ENCODE measurements around the gene DHDH.
"Not testable (repeated sequence)": the region's sequence is repeated elsewhere in the genome, so short reads cannot be mapped to it uniquely, and the experiment has no call there.

DHDH gene

GRCh38 chr19:48933382-48933932 lies at the start of gene DHDH:
DHDH (plus strand) TSS chr19:48933699; CDS start chr19:48933722, 23 bp downstream.
- peak; percentile 69 for DNase-seq

GRCh38 chr19:48883726-48884125 lies 49.8 kb upstream of the DHDH start:
- DNase-seq = no peak

GRCh38 chr19:48887861-48888612 lies 45.5 kb upstream of the DHDH start:
- DNase-seq = no peak

- DNase-seq = not testable (repeated sequence)
These were observed 44.0 kb upstream of the DHDH start for GRCh38 chr19:48889496-48889895.

GRCh38 chr19:48890551-48890950 lies 42.9 kb upstream of the DHDH start:
- DNase-seq = no peak

- no peak for DNase-seq
These were observed 38.3 kb upstream of the DHDH start for GRCh38 chr19:48895226-48895625.

- DNase-seq = no peak
These were observed 37.2 kb upstream of the DHDH start for GRCh38 chr19:48896191-48896720.

GRCh38 chr19:48897181-48897580 lies 36.3 kb upstream of the DHDH start:
- DNase-seq = no peak

- not testable (repeated sequence) for DNase-seq
These were observed 34.1 kb upstream of the DHDH start for GRCh38 chr19:48899386-48899749.

GRCh38 chr19:48899781-48900476 lies 33.6 kb upstream of the DHDH start, which contains the start of gene NUCB1:
NUCB1 (plus strand) TSS chr19:48900312; CDS start chr19:48900797, 485 bp downstream.
- peak; percentile 89 for DNase-seq

- DNase-seq = peak; percentile 3
These were observed 32.8 kb upstream of the DHDH start for GRCh38 chr19:48900477-48901406.

- DNase-seq = not testable (repeated sequence)
These were observed 31.2 kb upstream of the DHDH start for GRCh38 chr19:48902291-48902690.

- not testable (repeated sequence) for DNase-seq
These were observed 29.7 kb upstream of the DHDH start for GRCh38 chr19:48903788-48904187.

- DNase-seq = no peak
These were observed 27.8 kb upstream of the DHDH start for GRCh38 chr19:48905664-48906063.

- DNase-seq = no peak
These were observed 27.2 kb upstream of the DHDH start for GRCh38 chr19:48906324-48906723.

- DNase-seq = no peak
These were observed 25.8 kb upstream of the DHDH start for GRCh38 chr19:48907671-48908070.

- DNase-seq = not testable (repeated sequence)
These were observed 23.9 kb upstream of the DHDH start for GRCh38 chr19:48909424-48910077.

- DNase-seq = no peak
These were observed 22.7 kb upstream of the DHDH start for GRCh38 chr19:48910803-48911202.

- no peak for DNase-seq
These were observed 20.2 kb upstream of the DHDH start for GRCh38 chr19:48913114-48913889.

- no peak for DNase-seq
These were observed 19.3 kb upstream of the DHDH start for GRCh38 chr19:48914181-48914580.

GRCh38 chr19:48915757-48916156 lies 17.7 kb upstream of the DHDH start:
- DNase-seq = no peak

All from SHP77 treated with DMSO at 0.1 percent for 48 hours (cell line).